HepG2 (cell line): ENCODE data around the gene CAMTA1. TPM values are rescaled to one million over a fixed set of nuclear protein-coding genes. Genes with fewer than 3 reads are reported as not detected.

Experiments used
- ATAC-seq: fragments of 200-7000 bp; cut with Tn5 transposase; 3 replicates; pipeline ENCODE4 v1.9.1; 2020; ENCODE audit warnings: mild to moderate bottlenecking, moderate library complexity
- BruUV-seq: library from RNA; stranded (reverse); fragments of 400-500 nt; replicated peaks from 2 replicates; lab custom pipeline; 2021; lab: Mats Ljungman, UMichigan
- CTCF ChIA-PET: fragments of 300-600 bp; formaldehyde crosslinking; extraction: SDS; loops from one replicate; lab custom pipeline; 2021; ENCODE audit warnings: low total read pairs, inconsistent platforms, low intra/inter-chr PET ratio; lab: Yijun Ruan, JAX
- POLR2A ChIA-PET: fragments of 350-600 bp; sonication (Branson Sonifier 250); formaldehyde crosslinking; loops from one replicate; lab custom pipeline; 2020; ENCODE audit warnings: antibody characterized with exemption, inconsistent platforms; lab: Yijun Ruan, JAX
- DNase-seq: peaks from one replicate; pipeline ENCODE4 v3.0.0-alpha.2; 2015; ENCODE audit warnings: low spot score
- FAIRE-seq: peaks from 3 replicates; lab custom pipeline; 2011; peaks lifted over from hg19 to GRCh38; lab: Jason Lieb, UNC
- H2AFZ ChIP-seq: one replicate; pipeline ENCODE4 v1.6.1; 2011; ENCODE audit warnings: low read length, inconsistent platforms
- H3K27ac ChIP-seq: fragments of 300-600 bp; 3 replicates; pipeline ENCODE4 v1.8.0; 2011; ENCODE audit warnings: mixed run types, mild to moderate bottlenecking, mixed read lengths, low read length, inconsistent platforms; ENCODE audit not compliant: insufficient read depth; ENCODE audit errors: extremely low read length
- H3K27me3 ChIP-seq, 2 experiments: fragments of 200-600 bp in 1 of 2; 2 replicates in 1 of 2; 3 replicates in 1 of 2; pipeline versions ENCODE4 v1.6.0 to v1.8.0; 2011; ENCODE audit warnings: low read length in 2 of 2, mild to moderate bottlenecking in 2 of 2, moderate library complexity in 2 of 2, inconsistent platforms in 1 of 2; ENCODE audit not compliant: insufficient read depth in 2 of 2, control insufficient read depth in 1 of 2
- H3K36me3 ChIP-seq, 2 experiments: fragments of 200-600 bp in 1 of 2; replicated peaks in 1 of 2; 2 replicates in 1 of 2; 3 replicates in 1 of 2; pipeline versions ENCODE4 v1.5.1 to v1.8.0; 2011; ENCODE audit warnings: low read length in 2 of 2, inconsistent platforms in 1 of 2; ENCODE audit not compliant: insufficient read depth in 2 of 2, control insufficient read depth in 1 of 2
- H3K4me1 ChIP-seq: 2 replicates; pipeline ENCODE4 v1.5.1; 2012; ENCODE audit warnings: low read length, inconsistent platforms; ENCODE audit not compliant: insufficient read depth
- H3K4me2 ChIP-seq: 2 replicates; pipeline ENCODE4 v1.6.0; 2011; ENCODE audit warnings: low read depth, low read length, inconsistent platforms
- H3K4me3 ChIP-seq, 3 experiments: fragments of 200-600 bp in 1 of 3; sonication (generic), shearing (Covaris generic) in 1 of 3; replicated peaks in 1 of 3; 2 replicates each; pipeline ENCODE4 v1.5.1; 2011 to 2016; ENCODE audit warnings: low read length in 3 of 3, inconsistent platforms in 2 of 3, low read depth in 2 of 3, mild to moderate bottlenecking in 2 of 3, control low read depth in 1 of 3, mixed read lengths in 1 of 3; ENCODE audit not compliant: insufficient read depth in 1 of 3
- H3K79me2 ChIP-seq: one replicate; pipeline ENCODE4 v1.6.1; 2011; ENCODE audit warnings: low read length, inconsistent platforms; ENCODE audit not compliant: insufficient read depth
- H3K9ac ChIP-seq: 2 replicates; pipeline ENCODE4 v1.6.0; 2011; ENCODE audit warnings: mild to moderate bottlenecking, low read depth, low read length, inconsistent platforms; ENCODE audit not compliant: insufficient read depth
- H3K9me3 ChIP-seq: 2 replicates; pipeline ENCODE4 v1.5.1; 2012; ENCODE audit warnings: mild to moderate bottlenecking, low read length
- H4K20me1 ChIP-seq: 2 replicates; pipeline ENCODE4 v1.6.0; 2011; ENCODE audit warnings: inconsistent platforms, mild to moderate bottlenecking, low read length, moderate library complexity; ENCODE audit not compliant: insufficient read depth
- BORCS8-MEF2B ChIP-seq: sonication (generic); formaldehyde crosslinking; IDR thresholded peaks from 2 replicates; pipeline ENCODE4 v1.8.0; 2022; ENCODE audit warnings: mild to moderate bottlenecking, missing genetic modification reagents
- HNRNPL ChIP-seq: fragments of 200-400 bp; formaldehyde crosslinking; IDR thresholded peaks from 2 replicates; pipeline ENCODE4 v1.6.1; 2017; ENCODE audit warnings: mild to moderate bottlenecking, low read depth, low read length
- MIXL1 ChIP-seq: IDR thresholded peaks from 2 replicates; pipeline ENCODE4 v1.6.1; 2016
- PTBP1 ChIP-seq: fragments of 200-400 bp; formaldehyde crosslinking; IDR thresholded peaks from 2 replicates; pipeline ENCODE4 v1.6.1; 2018; ENCODE audit warnings: low read length, low read depth; ENCODE audit not compliant: poor library complexity, severe bottlenecking
- SMC3 ChIP-seq: IDR thresholded peaks from 2 replicates; pipeline ENCODE4 v1.6.1; 2011; ENCODE audit warnings: low read length, improper control_type of control experiment
- TCF7 ChIP-seq: sonication (generic); IDR thresholded peaks from 2 replicates; pipeline ENCODE4 v1.6.1; 2016; ENCODE audit warnings: antibody characterized with exemption, low read depth
- XRCC5 ChIP-seq: fragments of 200-400 bp; formaldehyde crosslinking; optimal IDR thresholded peaks from 2 replicates; pipeline ENCODE3; 2017; ENCODE audit warnings: mild to moderate bottlenecking, low read length
- ZNF577 ChIP-seq: sonication (generic); formaldehyde crosslinking; IDR thresholded peaks from 2 replicates; pipeline ENCODE4 v1.4.0; 2020; ENCODE audit warnings: mild to moderate bottlenecking, low read depth, missing genetic modification reagents, borderline replicate concordance
- ZNF674 ChIP-seq: sonication (generic); formaldehyde crosslinking; IDR thresholded peaks from 2 replicates; pipeline ENCODE4 v1.5.0; 2020; ENCODE audit warnings: low read depth, mild to moderate bottlenecking, missing genetic modification reagents
- ZNF761 ChIP-seq: sonication (generic); formaldehyde crosslinking; conservative IDR thresholded peaks from 2 replicates; pipeline ENCODE4 v1.4.0; 2020; ENCODE audit warnings: mild to moderate bottlenecking, missing genetic modification reagents
- WGBS: methylation state at CpG from one replicate; pipeline ENCODE4 v1.1.6; 2017; ENCODE audit warnings: low lambda C conversion rate; 5-methylcytosine and 5-hydroxymethylcytosine counted together
- in situ Hi-C: cut with HindIII; loops from 2 replicates; pipeline ENCODE4 v1.10.0; 2017; ENCODE audit warnings: low pct_unique_long_range_greater_than_20kb; ENCODE audit not compliant: extremely low pct_ligation_motif_present
- intact Hi-C: fragments of 100-400 bp; cut with micrococcal nuclease; formaldehyde crosslinking; loops from one replicate; pipeline ENCODE4 v1.10.0; 2022; ENCODE audit not compliant: unreplicated experiment
- polyA plus RNA-seq, 8 experiments: library from polyadenylated mRNA; depleted of rRNA in 3 of 8; stranded (reverse) in 7 of 8; unstranded in 1 of 8; fragments of >200 nt; fragmentation: Illumina TruSeq in 4 of 8; extraction: Trizol in 4 of 8; gene quantifications; 2 replicates each; pipeline versions ENCODE4 v1.2.1 to v1.2.3, GENCODE V29; 2011 to 2016; ENCODE audit warnings: low read depth in 4 of 8, missing spikeins in 1 of 8, mixed read lengths in 1 of 8; ENCODE audit not compliant: insufficient read depth in 1 of 8
- total RNA-seq, 5 experiments: library from RNA; depleted of rRNA; stranded (reverse); fragments of >200 nt; fragmentation: Illumina TruSeq; extraction: Trizol; gene quantifications; 2 replicates each; pipeline ENCODE4 v1.2.3, GENCODE V29; 2016; ENCODE audit warnings: low read depth in 1 of 5
- TF ChIP-seq, protein P1 (sequence below): sonication (generic); formaldehyde crosslinking; IDR thresholded peaks from 2 replicates; pipeline ENCODE4 v1.4.0; 2020; ENCODE audit warnings: mild to moderate bottlenecking, missing genetic modification reagents
- TF ChIP-seq, protein P2 (sequence below): sonication (generic); formaldehyde crosslinking; IDR thresholded peaks from 2 replicates; pipeline ENCODE4 v1.4.0; 2020; ENCODE audit warnings: missing genetic modification reagents

The CAMTA1 gene
- total and polyA plus RNA-seq, 2 of the 13 experiments (the other 11 are each of a cell fraction or from before 2014, with no cell fraction given), result 25.0 to 36.4 TPM

DNA sequence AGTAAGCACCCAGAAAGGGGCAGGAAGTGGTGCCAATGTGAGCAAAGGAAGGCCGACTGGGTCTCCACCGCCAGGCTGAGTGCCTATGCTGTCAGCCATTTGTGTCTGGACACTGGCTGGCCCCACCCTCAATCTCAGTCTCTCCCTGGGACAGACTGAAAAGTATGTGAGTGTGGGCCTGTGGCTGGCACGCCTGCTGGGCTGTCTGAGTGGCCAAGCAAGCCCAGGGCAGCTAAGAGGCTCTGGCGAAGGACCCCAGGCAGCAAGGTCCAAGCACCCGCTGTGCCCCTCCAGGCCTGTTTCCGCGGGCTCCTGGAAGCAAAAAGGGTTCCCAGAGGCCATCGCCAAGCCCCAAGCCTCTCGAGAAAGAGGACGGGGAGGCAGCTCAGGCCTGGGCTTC lies 892.6 kb downstream of the CAMTA1 start:
- Histone ChIP-seq H3K9ac (no peak overlapping the region), H3K4me2 (no peak overlapping the region), H3K36me3 (no peaks in the 10 kb centered on the region), H3K4me3 (no peak overlapping the region), H2AFZ (no peak overlapping the region), H3K27ac (no peak overlapping the region), H4K20me1 (no peaks in the 10 kb centered on the region), H3K9me3 (no peaks in the 10 kb centered on the region), H3K79me2 (no peaks in the 10 kb centered on the region), H3K27me3 (peaks cover 3 to 24% of the 10 kb centered on the region in 2 experiments), H3K4me1 (peaks cover 54% of the 10 kb centered on the region)
- in situ Hi-C loops, result no loop called here
- 84% methylated on average over 9 of the region's 10 CpGs for WGBS
- BruUV-seq, result no TSS peak
- FAIRE-seq, result no peak
- POLR2A ChIA-PET, result interaction anchor here (7.2 kb wide), 1 partner anchor 25 kb away, joined by 94 read pairs; no protein-coding TSS in a partner anchor
- intact Hi-C loops, result no loop called here
- TF ChIP-seq XRCC5 (no peak), PTBP1 (no peak), HNRNPL (0 out of 2 replicates have a peak, but pooled peaks have one; percentile 41), MIXL1 (CRISPR knock-in tag) (no peak)
- CTCF ChIA-PET, result no interaction called here
- ATAC-seq, result no peak
- no peak for DNase-seq

DNA sequence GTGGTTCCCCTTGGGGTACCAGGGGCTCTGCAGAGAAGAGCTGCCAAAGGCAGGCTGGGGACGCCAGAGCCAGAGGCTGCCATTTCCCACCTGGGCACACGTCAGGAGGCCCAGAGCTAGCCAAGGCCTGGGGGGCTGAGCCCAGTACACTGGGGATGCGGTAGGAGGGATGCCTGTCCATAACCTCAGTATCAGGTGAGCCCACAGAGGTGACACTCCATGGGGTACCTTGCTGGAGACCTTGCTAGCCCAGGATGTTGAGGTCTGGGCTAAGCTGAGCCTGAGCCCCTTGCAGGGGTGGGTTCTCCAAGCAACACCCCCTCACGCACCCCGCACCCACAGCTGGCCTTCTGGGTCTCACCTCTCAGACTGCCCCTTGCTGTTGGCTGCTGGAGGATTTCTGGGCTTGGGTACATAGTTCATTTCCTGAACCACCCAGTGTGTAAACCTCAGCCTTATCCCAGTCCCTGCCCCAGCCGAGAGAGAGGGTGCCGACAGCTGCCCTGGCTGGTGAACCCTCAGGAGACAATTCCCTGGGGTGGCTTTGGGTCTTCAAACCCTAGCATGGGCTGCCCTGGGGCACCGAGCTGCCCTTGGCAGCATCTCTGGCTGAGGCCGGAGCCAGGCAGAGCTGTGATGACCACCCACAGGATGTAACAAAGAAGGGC lies 893.4 kb downstream of the CAMTA1 start:
- ATAC-seq (peak; percentile 69), FAIRE-seq (peak; percentile 90), DNase-seq (peak; percentile 67)
- in situ Hi-C loops, result no loop called here
- H2AFZ ChIP-seq, result no peak overlapping the region
- peak overlapping the region; percentile 33 to 69 (median 69); a peak in 5 of 6 replicates for H3K4me3 ChIP-seq
- 8% methylated on average over 4 of the region's 9 CpGs for WGBS
- peaks cover 3 to 18% of the 10 kb centered on the region in 2 experiments; a peak in 4 of 5 replicates for H3K27me3 ChIP-seq
- peak overlapping the region; percentile 81 for H3K27ac ChIP-seq
- no peaks in the 10 kb centered on the region for H3K9me3 ChIP-seq
- no peaks in the 10 kb centered on the region for H4K20me1 ChIP-seq
- H3K4me1 ChIP-seq, result peaks cover 61% of the 10 kb centered on the region
- H3K4me2 ChIP-seq, result peak overlapping the region; percentile 87
- ChIA-PET CTCF (no interaction called here), POLR2A (interaction anchor here (0.9 to 7.2 kb wide), 7 partner anchors 8 to 93 kb away, joined by 3 to 94 read pairs (median 4); no protein-coding TSS in a partner anchor)
- H3K79me2 ChIP-seq, result no peaks in the 10 kb centered on the region
- H3K36me3 ChIP-seq, result no peaks in the 10 kb centered on the region
- BruUV-seq, result no TSS peak
- intact Hi-C loops, result no loop called here
- H3K9ac ChIP-seq, result no peak overlapping the region; the same call in 1 of the 2 replicates
- TF ChIP-seq ZNF761 (CRISPR knock-in tag) (no peak), SMC3 (no peak), TCF7 (no peak), ZNF674 (no peak), BORCS8-MEF2B (no peak), ZNF577 (no peak)
- TF ChIP-seq, protein P1, sequence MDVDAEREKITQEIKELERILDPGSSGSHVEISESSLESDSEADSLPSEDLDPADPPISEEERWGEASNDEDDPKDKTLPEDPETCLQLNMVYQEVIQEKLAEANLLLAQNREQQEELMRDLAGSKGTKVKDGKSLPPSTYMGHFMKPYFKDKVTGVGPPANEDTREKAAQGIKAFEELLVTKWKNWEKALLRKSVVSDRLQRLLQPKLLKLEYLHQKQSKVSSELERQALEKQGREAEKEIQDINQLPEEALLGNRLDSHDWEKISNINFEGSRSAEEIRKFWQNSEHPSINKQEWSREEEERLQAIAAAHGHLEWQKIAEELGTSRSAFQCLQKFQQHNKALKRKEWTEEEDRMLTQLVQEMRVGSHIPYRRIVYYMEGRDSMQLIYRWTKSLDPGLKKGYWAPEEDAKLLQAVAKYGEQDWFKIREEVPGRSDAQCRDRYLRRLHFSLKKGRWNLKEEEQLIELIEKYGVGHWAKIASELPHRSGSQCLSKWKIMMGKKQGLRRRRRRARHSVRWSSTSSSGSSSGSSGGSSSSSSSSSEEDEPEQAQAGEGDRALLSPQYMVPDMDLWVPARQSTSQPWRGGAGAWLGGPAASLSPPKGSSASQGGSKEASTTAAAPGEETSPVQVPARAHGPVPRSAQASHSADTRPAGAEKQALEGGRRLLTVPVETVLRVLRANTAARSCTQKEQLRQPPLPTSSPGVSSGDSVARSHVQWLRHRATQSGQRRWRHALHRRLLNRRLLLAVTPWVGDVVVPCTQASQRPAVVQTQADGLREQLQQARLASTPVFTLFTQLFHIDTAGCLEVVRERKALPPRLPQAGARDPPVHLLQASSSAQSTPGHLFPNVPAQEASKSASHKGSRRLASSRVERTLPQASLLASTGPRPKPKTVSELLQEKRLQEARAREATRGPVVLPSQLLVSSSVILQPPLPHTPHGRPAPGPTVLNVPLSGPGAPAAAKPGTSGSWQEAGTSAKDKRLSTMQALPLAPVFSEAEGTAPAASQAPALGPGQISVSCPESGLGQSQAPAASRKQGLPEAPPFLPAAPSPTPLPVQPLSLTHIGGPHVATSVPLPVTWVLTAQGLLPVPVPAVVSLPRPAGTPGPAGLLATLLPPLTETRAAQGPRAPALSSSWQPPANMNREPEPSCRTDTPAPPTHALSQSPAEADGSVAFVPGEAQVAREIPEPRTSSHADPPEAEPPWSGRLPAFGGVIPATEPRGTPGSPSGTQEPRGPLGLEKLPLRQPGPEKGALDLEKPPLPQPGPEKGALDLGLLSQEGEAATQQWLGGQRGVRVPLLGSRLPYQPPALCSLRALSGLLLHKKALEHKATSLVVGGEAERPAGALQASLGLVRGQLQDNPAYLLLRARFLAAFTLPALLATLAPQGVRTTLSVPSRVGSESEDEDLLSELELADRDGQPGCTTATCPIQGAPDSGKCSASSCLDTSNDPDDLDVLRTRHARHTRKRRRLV (CRISPR knock-in tag), result no peak
- TF ChIP-seq, protein P2, sequence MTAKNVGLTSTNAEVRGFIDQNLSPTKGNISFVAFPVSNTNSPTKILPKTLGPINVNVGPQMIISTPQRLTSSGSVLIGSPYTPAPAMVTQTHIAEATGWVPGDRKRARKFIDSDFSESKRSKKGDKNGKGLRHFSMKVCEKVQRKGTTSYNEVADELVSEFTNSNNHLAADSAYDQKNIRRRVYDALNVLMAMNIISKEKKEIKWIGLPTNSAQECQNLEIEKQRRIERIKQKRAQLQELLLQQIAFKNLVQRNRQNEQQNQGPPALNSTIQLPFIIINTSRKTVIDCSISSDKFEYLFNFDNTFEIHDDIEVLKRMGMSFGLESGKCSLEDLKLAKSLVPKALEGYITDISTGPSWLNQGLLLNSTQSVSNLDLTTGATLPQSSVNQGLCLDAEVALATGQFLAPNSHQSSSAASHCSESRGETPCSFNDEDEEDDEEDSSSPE (CRISPR knock-in tag), result no peak
